NB4 (cell line): ENCODE data around the gene RNF11.

Experiments
- DNase-seq: peaks from one replicate; pipeline ENCODE4 v3.0.0; 2010; ENCODE audit warnings: low read depth
- H3K4me3 ChIP-seq: one replicate; pipeline ENCODE4 v1.5.1; 2011; ENCODE audit warnings: mild to moderate bottlenecking, low read depth, low read length, moderate library complexity
- CTCF ChIP-seq: IDR thresholded peaks from one replicate; pipeline ENCODE4 v1.5.1; 2012; ENCODE audit warnings: low read depth, low read length
- MAX ChIP-seq: IDR thresholded peaks from 2 replicates; pipeline ENCODE4 v1.6.1; 2011; ENCODE audit warnings: low read depth, low read length
- MYC ChIP-seq: IDR thresholded peaks from 2 replicates; pipeline ENCODE4 v1.6.1; 2011; ENCODE audit warnings: low read depth, low read length
- POLR2A ChIP-seq: IDR thresholded peaks from 2 replicates; pipeline ENCODE4 v1.6.1; 2011; ENCODE audit warnings: mild to moderate bottlenecking; ENCODE audit not compliant: insufficient read length; ENCODE audit errors: extremely low read depth

Gene RNF11

GRCh38 chr1:51266181-51266580, 30.1 kb downstream of the RNF11 start:
- no peak for DNase-seq
- no peak overlapping the region for H3K4me3 ChIP-seq
- TF ChIP-seq MYC (no peak), POLR2A (no peak), CTCF (no peak), MAX (no peak)

- DNase-seq = no peak
- no peak for TF ChIP-seq CTCF
- TF ChIP-seq MAX = no peak
- TF ChIP-seq MYC = no peak
- TF ChIP-seq POLR2A = no peak
- no peak overlapping the region for H3K4me3 ChIP-seq
Measured at GRCh38 chr1:51266791-51267190, 30.7 kb downstream of the RNF11 start.

GRCh38 chr1:51268634-51269033, 32.6 kb downstream of the RNF11 start:
- no peak for DNase-seq
- H3K4me3 ChIP-seq = no peak overlapping the region
- TF ChIP-seq MAX = no peak
- no peak for TF ChIP-seq POLR2A
- no peak for TF ChIP-seq CTCF
- no peak for TF ChIP-seq MYC

GRCh38 chr1:51270751-51271150, 34.7 kb downstream of the RNF11 start:
- no peak overlapping the region for H3K4me3 ChIP-seq
- DNase-seq = no peak
- no peak for TF ChIP-seq CTCF
- TF ChIP-seq MAX = no peak
- no peak for TF ChIP-seq POLR2A
- TF ChIP-seq MYC = no peak

- no peak for DNase-seq
- TF ChIP-seq MYC (no peak), CTCF (no peak), POLR2A (no peak), MAX (no peak)
- H3K4me3 ChIP-seq = no peak overlapping the region
Measured at GRCh38 chr1:51272916-51273315, 36.8 kb downstream of the RNF11 start.

- H3K4me3 ChIP-seq = no peak overlapping the region
- TF ChIP-seq CTCF (no peak), MYC (no peak), MAX (no peak), POLR2A (no peak)
- DNase-seq = no peak
Measured at GRCh38 chr1:51274676-51275075, 38.6 kb downstream of the RNF11 start.
